CD1c-positive myeloid dendritic cell (primary cell): Measurements from ENCODE around the gene NT5C3B.
A peak's percentile ranks its signal among the peaks of the same experiment; 100 is the strongest.
"Not testable (repeated sequence)": the region's sequence is repeated elsewhere in the genome, so short reads cannot be mapped to it uniquely, and the experiment has no call there.

Experiments
- DNase-seq: peaks from one replicate; pipeline ENCODE4 v3.0.0-alpha.2; 2016; ENCODE audit errors: extremely low spot score

The NT5C3B gene

GRCh38 chr17:41835800-41836549 is at the start of gene NT5C3B:
Gene NT5C3B (minus strand): TSS chr17:41836232. CDS start chr17:41836193, 39 bp downstream.
- peak; percentile 12 for DNase-seq

DNA sequence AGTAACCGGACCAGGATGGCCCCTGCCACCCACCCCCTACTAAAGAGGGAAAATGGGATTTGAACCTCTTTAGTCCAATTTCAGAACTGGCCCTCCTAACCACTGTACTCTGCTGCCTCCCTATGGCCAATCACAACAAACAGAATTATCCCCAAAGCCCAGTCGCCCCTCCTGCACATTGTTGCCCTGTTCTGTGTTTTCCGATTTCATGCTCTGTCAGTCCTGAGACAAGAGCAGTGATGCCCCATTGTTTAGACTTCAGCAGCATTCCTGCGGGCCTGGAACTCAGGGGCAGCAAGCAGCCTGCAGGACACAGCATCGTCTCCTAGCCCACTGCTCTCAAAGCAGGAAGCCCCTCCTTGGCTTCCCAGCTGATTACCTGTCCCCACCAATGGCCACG is 49.7 kb upstream of the NT5C3B start:
- DNase-seq, result no peak

DNA sequence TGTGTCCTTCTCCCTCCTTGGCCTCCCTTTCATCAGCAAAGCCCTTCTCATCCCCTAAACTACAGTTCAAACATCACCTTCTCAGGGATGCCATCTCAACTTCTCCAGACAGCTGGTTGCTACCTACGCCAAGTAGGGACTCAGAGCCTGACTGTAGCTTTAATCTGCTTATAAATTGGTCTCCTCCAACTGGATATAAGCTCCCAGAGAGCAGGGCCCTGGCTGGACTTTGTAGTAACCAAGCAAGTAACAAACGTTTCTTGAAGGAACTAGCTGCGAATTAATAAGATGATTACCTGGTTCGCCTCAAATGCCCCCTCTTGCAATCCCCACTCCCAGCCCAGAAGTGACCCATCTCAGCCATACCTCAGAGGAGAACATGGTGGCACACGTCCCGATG is 46.7 kb upstream of the NT5C3B start:
- no peak for DNase-seq

- no peak for DNase-seq
Observed at GRCh38 chr17:41880130-41880529, 44.1 kb upstream of the NT5C3B start.

DNA sequence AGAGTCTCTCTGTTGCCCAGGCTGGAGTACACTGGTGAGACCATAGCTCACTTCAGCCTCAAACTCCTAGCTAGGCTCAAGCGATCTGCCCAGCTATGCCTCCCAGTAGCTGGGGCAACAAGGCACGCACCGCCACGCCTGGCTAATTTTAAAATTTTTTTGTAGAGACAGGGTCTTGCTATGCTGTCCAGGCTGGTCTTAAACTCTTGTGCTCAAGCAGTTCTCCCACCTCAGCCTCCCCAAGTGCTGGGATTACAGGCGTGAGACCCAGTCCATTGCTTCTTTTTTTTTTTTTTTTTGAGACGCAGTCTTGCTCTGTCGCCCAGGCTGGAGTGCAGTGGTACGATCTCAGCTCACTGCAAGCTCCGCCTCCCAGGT is 38.2 kb upstream of the NT5C3B start:
- DNase-seq, result not testable (repeated sequence)

- no peak for DNase-seq
Observed at GRCh38 chr17:41873559-41874292, 37.7 kb upstream of the NT5C3B start.

- no peak for DNase-seq
Observed at GRCh38 chr17:41871789-41872188, 35.8 kb upstream of the NT5C3B start.

GRCh38 chr17:41870627-41871026 is 34.6 kb upstream of the NT5C3B start:
- DNase-seq, result no peak

GRCh38 chr17:41870097-41870496 is 34.1 kb upstream of the NT5C3B start:
- no peak for DNase-seq

DNA sequence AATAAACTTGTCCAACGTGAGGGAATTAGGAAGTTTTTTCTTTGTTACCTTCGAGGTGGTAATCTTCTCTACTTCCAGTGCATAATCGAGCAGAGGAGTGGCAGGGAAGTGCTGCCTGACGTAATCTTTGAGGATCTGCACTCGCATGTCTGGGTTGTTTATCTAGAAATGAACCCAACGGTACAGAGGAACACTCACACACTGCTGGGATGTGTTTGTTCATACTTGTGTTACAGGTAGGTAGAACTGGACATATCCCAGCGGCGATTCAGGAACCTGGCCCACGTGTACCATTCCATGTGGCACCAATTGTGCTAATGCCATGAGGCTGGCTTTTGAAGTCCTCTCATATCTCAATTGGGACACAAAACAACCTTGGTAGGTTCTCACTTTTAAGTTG is 33.4 kb upstream of the NT5C3B start:
- DNase-seq, result no peak

DNA sequence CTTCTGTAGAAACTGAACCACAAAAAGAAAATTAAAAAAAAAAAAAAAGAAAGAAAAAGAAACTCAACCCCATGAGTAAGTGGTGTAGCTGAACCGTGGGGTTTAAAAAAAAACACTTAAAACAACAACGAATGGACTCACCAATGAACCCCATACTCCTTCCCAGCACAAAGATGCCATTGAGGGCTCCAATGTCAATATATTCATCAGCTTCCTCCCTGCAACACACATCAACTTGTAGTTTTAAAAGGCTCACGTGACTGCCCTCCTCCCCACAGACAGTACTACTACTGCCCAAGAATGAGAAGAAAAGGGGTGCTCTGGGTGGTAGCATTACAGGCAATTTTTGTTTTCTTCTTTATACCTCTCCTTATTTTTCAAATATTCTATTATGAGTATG is 32.5 kb upstream of the NT5C3B start:
- no peak for DNase-seq

DNA sequence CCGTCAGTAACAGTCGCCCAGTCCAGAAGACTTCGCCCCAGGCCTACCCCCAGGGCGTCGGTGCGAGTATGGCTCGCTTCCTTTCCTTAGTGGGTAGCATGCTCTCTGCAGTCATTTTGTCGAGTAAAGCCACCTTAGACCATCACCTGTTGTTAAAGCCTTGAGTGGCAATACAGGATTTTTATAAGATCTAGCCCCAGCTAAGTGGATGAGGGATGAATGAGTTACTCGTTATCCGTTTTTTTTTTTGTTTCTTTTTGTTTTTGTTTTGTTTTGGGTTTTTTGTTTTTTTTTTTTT is 29.5 kb upstream of the NT5C3B start:
- DNase-seq, result no peak

GRCh38 chr17:41864836-41865595 is 29.0 kb upstream of the NT5C3B start, which contains the start of gene KLHL11:
Gene KLHL11 (minus strand): TSS chr17:41865423. CDS start chr17:41865370, 53 bp downstream.
- peak; percentile 94 for DNase-seq

- no peak for DNase-seq
Observed at GRCh38 chr17:41864498-41864835, 28.4 kb upstream of the NT5C3B start.

- peak; percentile 30 for DNase-seq
Observed at GRCh38 chr17:41863074-41863848, 27.2 kb upstream of the NT5C3B start.

DNA sequence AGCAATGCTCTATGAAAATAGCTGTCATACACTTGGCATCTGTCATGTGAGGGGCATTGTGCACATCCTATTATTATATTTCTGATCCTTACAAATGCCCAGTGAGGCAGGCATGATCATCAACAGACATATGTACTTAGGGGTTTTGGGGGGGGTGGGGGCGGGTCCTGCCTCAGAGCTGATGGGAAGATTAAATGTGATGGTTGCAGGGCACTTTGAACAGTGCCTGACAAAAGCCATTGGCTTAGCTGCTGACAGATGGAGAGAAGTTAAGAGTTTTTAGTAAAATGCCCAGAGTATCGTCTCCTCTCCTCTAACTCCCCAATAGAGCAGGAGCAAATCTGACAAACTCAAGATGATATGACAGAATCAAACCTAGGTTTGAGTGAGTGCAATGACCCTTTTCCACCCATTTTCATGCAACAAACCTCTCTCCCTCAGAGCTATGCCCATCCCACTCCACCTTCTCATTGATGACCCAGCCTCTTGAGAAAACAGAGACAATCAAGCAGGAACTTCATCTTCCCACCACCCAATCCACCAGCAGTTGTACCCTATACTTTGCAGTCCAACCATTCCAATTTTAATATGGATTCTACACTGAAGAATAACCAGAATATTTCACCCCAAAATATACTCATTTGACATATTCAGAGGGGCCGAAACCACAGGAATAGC is 24.4 kb upstream of the NT5C3B start:
- DNase-seq, result no peak

DNA sequence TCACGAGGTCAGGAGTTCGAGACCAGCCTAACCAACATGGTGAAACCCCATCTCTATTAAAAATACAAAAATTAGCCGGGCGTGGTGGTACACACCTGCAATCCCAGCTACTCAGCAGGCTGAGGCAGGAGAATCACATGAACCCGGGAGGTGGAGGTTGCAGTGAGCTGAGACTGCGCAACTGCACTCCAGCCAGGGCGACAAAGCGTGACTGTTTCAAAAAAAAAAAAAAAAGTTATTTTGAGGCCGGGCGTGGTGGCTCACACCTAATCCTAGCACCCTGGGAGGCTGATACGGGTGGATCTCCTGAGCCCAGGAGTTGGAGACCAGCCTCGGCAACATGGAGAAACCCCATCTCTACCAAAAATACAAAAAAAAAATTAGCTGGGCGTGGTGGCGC is 15.3 kb upstream of the NT5C3B start:
- DNase-seq, result not testable (repeated sequence)

- DNase-seq, result no peak
Observed at GRCh38 chr17:41849251-41849990, 13.4 kb upstream of the NT5C3B start.

- DNase-seq, result no peak
Observed at GRCh38 chr17:41848788-41849187, 12.8 kb upstream of the NT5C3B start.

DNA sequence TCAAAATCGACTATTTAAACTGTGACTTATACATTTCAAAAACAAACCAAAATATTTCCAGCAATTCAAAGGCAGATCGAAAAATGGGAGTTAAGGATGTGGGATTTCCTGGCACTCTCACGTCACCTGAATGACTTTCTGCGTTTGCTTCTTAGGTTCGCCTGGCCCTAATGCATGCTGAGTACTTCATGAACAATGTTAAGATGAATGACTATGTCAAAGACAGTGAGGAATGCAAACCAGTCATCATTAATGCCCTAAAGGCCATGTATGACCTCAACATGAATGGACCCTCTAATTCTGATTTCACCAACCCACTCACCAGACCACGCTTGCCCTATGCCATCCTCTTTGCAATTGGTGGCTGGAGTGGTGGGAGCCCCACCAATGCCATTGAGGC is 8.9 kb upstream of the NT5C3B start:
- no peak for DNase-seq

GRCh38 chr17:41840781-41841180 is 4.7 kb upstream of the NT5C3B start:
- not testable (repeated sequence) for DNase-seq
